ENCODE measurements around the gene SFPQ.

The SFPQ gene

GRCh38 chr1:35178295-35178695 lies 14.7 kb downstream of the SFPQ start:
- H3K27ac ChIP-seq = no peak overlapping the region

GRCh38 chr1:35177237-35177786 lies 15.6 kb downstream of the SFPQ start:
- in situ Hi-C loops (cut with HindIII; ENCODE audit: low pct_ligation_motif_present, low sequenced_read_pairs) = no loop called here
- no peak for TF ChIP-seq CTCF (IDR thresholded peaks at IDR 0.05; ENCODE audit: low read depth, low read length, missing control alignments)
- Histone ChIP-seq H3K36me3 (replicated peaks) (peaks cover 77% of the 10 kb centered on the region), H3K27ac (no peak overlapping the region), H3K4me3 (ENCODE audit: low read depth, low read length) (no peak overlapping the region), H3K27me3 (replicated peaks) (no peaks in the 10 kb centered on the region)
- DNase-seq = no peak

More at GRCh38 chr1:35178295-35178695, 14.7 kb downstream of the SFPQ start:
- Histone ChIP-seq H3K4me3 (ENCODE audit: low read depth, low read length) (no peak overlapping the region), H3K36me3 (replicated peaks) (peaks cover 87% of the 10 kb centered on the region), H3K27me3 (replicated peaks) (no peaks in the 10 kb centered on the region)
- no peak for DNase-seq
- TF ChIP-seq CTCF (IDR thresholded peaks at IDR 0.05; ENCODE audit: low read depth, low read length, missing control alignments) = no peak
- in situ Hi-C loops (cut with HindIII; ENCODE audit: low pct_ligation_motif_present, low sequenced_read_pairs) = no loop called here

- in situ Hi-C loops (cut with HindIII; ENCODE audit: low pct_ligation_motif_present, low sequenced_read_pairs) = no loop called here
- no peak overlapping the region for H3K27ac ChIP-seq
- H3K27me3 ChIP-seq (replicated peaks) = no peaks in the 10 kb centered on the region
- H3K4me3 ChIP-seq (ENCODE audit: low read depth, low read length) = no peak overlapping the region
- DNase-seq = no peak
- no peak for TF ChIP-seq CTCF (IDR thresholded peaks at IDR 0.05; ENCODE audit: low read depth, low read length, missing control alignments)
- peaks cover 61% of the 10 kb centered on the region for H3K36me3 ChIP-seq (replicated peaks)
Observed at GRCh38 chr1:35175602-35176001, 17.3 kb downstream of the SFPQ start.

- in situ Hi-C loops (cut with HindIII; ENCODE audit: low pct_ligation_motif_present, low sequenced_read_pairs) = no loop called here
- no peak overlapping the region for H3K27ac ChIP-seq
- TF ChIP-seq CTCF (IDR thresholded peaks at IDR 0.05; ENCODE audit: low read depth, low read length, missing control alignments) = no peak
- no peak for DNase-seq
- no peak overlapping the region for H3K4me3 ChIP-seq (ENCODE audit: low read depth, low read length)
- peaks cover 57% of the 10 kb centered on the region for H3K36me3 ChIP-seq (replicated peaks)
- no peaks in the 10 kb centered on the region for H3K27me3 ChIP-seq (replicated peaks)
Observed at GRCh38 chr1:35175098-35175576, 17.8 kb downstream of the SFPQ start.

- Histone ChIP-seq H3K27me3 (replicated peaks) (no peaks in the 10 kb centered on the region), H3K27ac (no peak overlapping the region), H3K36me3 (replicated peaks) (peaks cover 46% of the 10 kb centered on the region), H3K4me3 (ENCODE audit: low read depth, low read length) (no peak overlapping the region)
- TF ChIP-seq CTCF (IDR thresholded peaks at IDR 0.05; ENCODE audit: low read depth, low read length, missing control alignments) = no peak
- DNase-seq = no peak
- in situ Hi-C loops (cut with HindIII; ENCODE audit: low pct_ligation_motif_present, low sequenced_read_pairs) = no loop called here
Observed at GRCh38 chr1:35173909-35174540, 18.9 kb downstream of the SFPQ start.

Measured in brain microvascular endothelial cell (primary cell).